CD4-positive, alpha-beta T cell treated with Interleukin-4 for 1 hour (primary cell): ENCODE data around the gene CDC42BPB.
A peak's percentile ranks its signal among the peaks of the same experiment; 100 is the strongest.

Experiments
- DNase-seq, 2 donors: peaks; one replicate each; pipeline ENCODE4 v3.0.0-alpha.2; 2020 to 2022

The CDC42BPB gene

DNA sequence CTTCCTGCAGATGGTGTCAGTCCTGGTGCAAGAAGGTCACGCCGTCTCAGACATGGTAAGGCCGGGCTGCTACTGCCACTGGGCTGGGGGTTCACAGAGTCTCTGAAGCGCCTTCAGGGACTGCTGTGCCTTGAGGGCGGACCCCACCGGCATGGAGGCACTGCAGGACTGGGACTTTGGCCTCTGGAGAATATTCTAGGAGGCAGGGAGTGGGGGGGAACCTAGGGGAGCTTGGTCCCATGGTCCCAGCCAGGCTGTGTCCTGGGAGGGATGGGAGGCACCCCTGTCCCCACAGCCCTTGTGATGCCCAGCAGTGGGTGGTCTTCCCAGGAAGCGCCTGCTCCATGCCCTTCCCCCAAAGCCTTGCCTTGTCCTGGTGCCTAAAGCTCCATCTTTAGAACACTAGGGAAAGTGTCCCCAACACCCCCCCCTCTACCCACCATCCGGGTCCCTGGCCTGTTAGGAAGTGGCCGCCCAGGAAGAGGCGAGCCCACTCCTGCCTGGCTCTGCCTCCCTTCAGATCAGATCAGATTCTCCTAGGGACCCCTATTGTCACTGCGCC, 133.3 kb downstream of the CDC42BPB start:
- no peak for DNase-seq

GRCh38 chr14:102923201-102923924, 134.0 kb downstream of the CDC42BPB start:
- no peak for DNase-seq

- DNase-seq, result no peak
Observed at GRCh38 chr14:102922490-102923200, 134.7 kb downstream of the CDC42BPB start, which contains the start of gene AMN. AMN (plus strand) TSS chr14:102922663; CDS start chr14:102922689, 26 bp downstream.

DNA sequence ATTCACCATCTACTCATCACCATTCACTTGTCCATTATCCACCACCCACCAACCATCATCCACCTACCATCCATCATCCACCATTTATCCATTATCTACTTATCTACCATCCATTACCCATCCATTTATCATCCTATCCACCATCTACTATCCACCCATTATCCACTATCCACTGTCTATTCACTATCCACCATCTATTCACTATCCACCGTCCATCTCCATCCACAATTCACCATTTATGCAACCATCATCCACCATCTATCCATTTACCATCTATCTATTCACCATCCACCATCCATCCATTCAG, 136.4 kb downstream of the CDC42BPB start:
- no peak for DNase-seq

DNA sequence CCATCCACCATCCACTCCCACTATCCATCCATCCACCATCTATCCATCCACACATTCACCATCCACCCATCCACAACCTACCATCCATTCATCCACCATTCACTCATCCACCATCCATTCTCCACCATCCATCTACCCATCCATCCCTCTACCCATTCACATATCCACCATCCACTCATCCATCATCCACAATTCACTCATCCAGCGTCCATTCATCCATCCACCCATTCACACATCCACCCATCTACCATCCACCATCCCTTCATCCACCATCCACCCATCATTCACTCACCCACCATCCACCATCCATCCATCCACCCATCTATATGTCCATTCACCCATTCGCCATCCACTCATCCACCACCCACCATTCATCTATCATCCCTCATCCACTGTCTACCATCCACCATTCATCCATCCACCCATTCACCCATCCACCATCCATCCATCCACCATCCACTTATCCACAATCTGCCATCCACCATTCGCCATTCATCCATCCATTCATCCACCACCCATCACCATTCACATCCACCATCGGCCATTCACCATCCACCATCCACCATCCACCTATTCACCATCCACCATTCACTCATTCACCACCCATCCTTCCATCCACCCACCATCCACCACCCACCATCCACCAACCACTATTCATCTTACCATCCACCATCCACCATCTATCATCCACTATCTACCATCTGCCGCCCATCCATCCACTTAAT, 136.9 kb downstream of the CDC42BPB start:
- DNase-seq, result no peak

- DNase-seq, result no peak
Observed at GRCh38 chr14:102918438-102918837, 138.9 kb downstream of the CDC42BPB start.

DNA sequence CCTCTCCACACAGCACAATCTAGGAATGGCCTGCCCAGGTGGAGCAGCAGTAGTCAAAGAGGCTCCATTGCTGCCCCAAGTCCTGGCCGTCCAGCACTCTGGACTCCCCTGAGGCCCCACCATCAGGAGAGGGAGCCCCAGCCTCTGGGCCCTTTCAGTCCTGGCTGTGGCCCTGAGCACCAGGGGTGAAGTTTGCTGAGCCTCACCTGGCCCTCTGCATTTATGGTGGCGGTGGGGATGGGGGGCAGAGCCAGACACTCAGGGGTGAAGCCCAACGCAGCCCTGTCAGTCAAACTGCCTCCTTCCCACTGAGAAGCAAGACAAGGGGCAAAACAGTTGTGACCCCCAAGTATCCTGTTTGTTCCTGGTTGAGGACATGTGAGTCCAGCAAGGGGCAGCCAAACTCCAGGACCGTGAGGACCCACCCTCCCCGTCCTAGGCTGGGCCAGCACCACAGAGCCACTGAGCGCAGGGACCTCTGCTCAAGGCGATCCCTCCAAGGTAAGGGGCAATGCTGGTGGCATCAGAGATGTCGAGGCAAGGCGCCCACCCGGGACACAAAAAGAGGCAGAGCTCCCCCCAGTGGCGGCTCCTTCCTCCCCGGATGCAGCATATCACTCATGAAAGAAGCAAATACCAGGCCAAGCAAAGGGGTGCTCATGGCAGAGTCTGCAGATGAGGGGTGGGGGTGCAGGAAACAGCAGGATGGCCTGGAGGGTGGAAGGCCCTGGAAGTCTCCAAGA, 139.7 kb downstream of the CDC42BPB start:
- DNase-seq, result peak; percentile 51 to 62

DNA sequence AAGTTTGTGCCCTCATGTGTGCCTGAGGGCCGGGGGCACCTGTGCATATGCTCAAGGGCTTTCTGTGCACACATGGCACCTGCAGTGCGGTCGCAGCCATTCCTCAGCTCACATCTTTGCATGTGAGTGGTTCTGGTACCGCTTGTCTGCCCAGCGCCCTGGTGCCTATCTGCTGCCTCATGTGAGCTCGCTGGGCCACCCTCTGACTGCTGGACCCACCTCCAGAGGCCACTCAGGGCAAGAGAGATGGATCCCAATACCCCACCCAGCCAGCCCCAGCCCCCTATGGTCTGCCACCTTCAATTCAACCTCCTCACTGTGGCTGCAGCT, 140.3 kb downstream of the CDC42BPB start:
- peak in 1 of 2 donors; percentile 41 for DNase-seq

GRCh38 chr14:102916347-102917055, 140.8 kb downstream of the CDC42BPB start:
- DNase-seq, result no peak

DNA sequence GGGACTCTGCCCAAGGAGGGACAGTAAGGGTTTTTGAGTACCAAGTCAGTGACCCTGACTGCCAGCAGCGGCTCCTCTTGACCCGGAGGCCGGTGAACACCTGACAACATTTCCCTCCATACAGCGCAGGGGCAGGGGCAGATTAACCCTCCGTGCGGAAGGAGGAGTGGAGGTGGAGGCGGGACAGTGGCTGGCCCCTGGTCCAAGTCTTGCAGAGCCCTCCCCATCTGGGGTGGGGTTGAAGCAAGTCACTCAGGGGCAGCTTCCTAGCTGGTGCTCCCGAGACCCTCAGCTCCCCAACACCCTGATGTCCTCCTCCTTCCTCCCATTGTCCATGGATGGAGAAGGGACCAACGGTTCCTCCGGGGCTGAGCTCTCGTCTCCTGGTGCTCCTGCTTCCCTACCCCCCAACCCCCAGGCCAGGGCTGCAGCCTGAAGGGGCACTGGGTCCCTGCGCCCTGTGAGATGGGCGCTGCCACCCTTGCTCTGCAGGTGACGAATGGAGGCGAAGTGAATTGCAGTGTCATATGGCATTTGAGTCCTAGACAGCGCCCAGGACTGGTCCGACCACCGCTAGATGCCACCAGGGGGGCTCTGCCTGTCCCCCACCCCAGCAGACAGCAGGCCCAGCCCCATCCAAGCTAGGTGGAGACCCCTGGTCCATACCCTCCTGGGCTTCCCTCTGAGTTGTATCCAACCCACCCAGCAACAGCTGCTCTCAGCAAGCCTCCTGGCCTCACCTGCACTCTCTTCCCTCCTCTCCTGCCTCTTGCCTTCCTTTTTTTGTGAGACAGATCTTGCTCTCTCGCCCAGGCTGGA, 141.8 kb downstream of the CDC42BPB start:
- DNase-seq, result no peak

DNA sequence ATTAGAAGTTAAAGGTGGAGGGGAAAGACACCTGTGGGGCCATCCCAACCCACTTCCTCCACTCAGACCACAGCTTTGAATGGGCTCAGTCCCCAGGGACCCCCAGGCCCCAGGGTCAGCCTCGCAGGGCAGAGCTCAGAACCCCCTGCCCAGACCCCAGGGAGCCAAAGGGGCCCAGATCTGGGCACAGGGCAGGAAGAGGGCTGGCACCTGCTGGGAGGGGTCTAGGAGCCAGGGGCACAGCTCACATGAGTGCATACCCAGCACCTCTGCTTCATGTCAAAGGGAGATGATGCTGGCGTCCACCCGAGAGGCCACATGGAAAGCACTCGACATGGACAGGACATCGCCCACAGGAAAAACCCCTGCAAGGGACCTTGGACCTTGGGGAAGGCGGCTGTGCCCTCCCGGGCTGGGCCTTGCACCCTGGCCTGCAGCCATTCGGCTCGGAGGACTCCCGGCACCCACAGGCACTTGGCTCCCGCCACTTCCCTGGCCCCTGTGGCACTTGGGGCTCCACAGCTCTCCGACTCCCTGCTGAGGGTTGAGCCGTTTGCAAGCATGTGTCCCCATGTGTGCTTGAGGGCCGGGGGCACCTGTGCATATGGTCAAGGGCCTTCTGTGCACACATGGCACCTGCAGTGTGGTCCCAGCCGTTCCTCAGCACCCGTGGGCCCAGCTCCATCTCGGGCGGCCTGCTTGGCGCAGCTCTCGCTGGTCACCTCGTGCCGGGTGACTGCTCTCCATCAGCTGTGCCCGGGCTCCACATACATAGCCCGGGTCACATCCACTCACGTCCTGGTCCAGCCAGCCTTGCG, 142.7 kb downstream of the CDC42BPB start:
- no peak for DNase-seq

DNA sequence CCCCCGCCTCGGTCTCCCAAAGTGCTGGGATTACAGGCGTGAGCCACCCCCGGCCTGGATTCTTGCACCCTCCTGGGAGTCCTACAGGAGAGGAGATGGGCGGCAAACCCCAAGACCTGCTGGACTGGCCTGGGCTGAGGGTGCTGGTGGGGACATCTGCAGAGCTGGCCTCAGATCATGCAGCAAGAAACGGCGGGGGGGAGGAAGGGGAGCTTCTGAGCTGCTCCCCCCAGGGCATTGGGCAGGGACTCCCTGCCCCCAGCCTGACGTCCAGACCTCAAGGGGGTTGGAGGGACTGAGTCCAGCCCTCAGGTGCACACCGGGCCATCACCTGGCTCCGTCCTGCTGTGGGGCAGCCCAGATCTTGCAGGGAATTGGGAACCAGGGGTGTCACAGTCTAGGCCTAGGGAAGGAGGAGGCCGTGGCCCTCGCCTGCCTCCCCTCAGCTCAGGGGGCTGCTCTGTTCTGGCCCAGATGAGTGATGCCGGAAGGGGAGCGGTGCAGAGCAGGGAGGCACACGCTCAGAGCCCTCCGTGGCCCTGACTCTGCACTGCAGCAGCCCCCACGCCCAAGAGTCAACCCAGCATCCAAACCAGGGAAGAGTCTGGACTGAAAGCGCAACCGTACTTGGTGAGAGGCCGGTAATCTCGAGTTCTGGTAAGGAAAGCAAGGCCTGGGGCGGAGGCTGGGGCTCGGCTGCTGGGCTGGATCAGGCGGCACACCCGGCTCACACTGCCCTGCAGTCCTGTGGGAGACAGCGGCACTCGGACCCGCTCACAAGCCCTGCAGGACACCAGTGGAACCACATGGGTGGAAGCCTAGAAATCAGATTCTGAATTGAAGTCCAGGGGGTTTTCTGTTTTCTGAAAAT, 143.8 kb downstream of the CDC42BPB start:
- DNase-seq, result no peak

DNA sequence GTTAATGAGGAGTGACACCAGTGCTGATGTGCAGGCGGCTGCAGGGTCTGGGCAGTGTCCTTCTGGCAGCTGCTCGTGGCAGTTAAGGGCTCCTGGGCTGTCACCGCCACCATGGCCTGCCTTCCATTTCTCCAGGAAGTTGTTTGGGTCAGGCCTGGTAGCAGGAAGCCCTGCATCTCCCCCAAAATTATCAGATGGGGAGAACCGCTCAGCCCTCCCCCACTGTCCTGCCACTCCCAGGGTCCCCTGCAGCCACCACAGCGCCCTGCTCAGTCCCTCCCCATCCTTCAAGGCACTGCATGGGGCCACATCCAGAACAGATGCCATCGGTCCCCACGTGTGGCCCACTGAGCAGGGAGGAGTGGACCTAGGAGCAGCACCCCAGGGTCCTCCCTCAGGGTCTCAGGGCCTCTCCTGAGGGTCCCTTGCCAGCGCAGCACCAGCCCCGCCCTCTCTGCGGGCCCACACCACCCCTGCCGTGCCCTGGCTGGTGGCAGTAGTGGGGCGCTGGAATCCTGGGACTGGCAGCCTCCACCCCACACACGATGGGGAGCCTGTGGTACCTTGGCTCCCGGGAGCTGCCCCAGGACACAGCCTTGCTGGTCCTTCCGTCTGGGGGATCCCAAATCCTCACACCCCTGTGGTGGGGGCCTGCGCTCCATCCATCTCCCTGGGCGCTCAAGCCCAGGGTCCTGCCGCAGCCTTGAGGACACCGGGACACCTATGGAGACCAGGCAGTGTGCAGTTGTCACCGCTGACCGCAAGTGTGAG, 145.2 kb downstream of the CDC42BPB start:
- DNase-seq, result no peak

- no peak for DNase-seq
Observed at GRCh38 chr14:102911541-102911951, 145.8 kb downstream of the CDC42BPB start.

DNA sequence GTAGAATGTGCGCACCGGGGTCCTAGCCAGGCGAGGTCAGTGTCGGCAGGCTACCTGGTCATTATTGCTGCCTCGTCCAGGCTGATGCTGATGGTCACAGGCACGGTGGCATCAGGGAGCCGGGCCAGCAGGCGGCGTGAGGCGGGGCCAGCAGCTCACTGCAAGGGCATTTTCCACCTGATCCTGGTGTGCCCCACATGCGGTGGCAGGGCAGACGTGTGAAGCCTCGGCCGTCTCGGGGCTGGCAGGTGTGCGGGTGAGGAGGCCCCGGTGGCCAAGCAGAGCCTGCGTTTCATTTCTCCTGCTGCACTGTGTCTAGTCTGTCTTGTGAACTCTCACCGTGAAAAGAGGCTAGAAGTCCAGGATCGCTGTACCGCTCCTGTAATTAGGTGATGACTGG, 146.9 kb downstream of the CDC42BPB start:
- no peak for DNase-seq

- DNase-seq, result no peak
Observed at GRCh38 chr14:102909911-102910310, 147.4 kb downstream of the CDC42BPB start.

- no peak for DNase-seq
Observed at GRCh38 chr14:102909462-102909861, 147.9 kb downstream of the CDC42BPB start.

- no peak for DNase-seq
Observed at GRCh38 chr14:102908766-102909455, 148.4 kb downstream of the CDC42BPB start.
